DND-41 (cell line): ENCODE data around the gene SCAF1.

Source experiments
- EZH2 ChIP-seq: IDR thresholded peaks from 3 replicates; pipeline ENCODE4 v1.6.1; 2012; ENCODE audit warnings: borderline replicate concordance, low read depth, mild to moderate bottlenecking, moderate library complexity, low read length, inconsistent platforms; ENCODE audit not compliant: severe bottlenecking
- TF ChIP-seq, protein P1 (sequence below): IDR thresholded peaks from 2 replicates; pipeline ENCODE4 v1.5.1; 2012; ENCODE audit warnings: borderline replicate concordance, low read length, moderate library complexity, mild to moderate bottlenecking; ENCODE audit not compliant: poor library complexity, severe bottlenecking; ENCODE audit errors: extremely low read depth

DNA sequence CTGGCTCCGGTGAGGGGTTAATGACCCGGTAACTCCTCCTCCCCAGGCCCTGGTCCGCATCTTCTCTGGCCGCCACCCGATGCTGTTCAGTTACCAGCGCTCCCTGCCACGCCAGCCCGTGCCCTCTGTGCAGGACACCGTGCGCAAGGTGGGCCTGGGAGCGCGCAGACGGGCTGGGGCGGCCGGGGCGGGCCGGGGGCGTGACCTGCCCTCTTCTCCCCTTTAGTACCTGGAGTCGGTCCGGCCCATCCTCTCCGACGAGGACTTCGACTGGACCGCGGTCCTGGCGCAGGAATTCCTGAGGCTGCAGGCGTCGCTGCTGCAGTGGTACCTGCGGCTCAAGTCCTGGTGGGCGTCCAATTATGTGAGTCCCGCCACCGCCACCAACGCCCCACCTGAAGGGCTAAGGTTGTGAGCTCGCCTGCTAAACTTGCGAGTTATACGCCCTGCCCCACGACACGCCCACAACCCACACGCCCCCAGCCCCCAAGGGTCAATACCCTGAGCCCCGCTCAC, 59.3 kb downstream of the SCAF1 start:
- TF ChIP-seq, protein P1, sequence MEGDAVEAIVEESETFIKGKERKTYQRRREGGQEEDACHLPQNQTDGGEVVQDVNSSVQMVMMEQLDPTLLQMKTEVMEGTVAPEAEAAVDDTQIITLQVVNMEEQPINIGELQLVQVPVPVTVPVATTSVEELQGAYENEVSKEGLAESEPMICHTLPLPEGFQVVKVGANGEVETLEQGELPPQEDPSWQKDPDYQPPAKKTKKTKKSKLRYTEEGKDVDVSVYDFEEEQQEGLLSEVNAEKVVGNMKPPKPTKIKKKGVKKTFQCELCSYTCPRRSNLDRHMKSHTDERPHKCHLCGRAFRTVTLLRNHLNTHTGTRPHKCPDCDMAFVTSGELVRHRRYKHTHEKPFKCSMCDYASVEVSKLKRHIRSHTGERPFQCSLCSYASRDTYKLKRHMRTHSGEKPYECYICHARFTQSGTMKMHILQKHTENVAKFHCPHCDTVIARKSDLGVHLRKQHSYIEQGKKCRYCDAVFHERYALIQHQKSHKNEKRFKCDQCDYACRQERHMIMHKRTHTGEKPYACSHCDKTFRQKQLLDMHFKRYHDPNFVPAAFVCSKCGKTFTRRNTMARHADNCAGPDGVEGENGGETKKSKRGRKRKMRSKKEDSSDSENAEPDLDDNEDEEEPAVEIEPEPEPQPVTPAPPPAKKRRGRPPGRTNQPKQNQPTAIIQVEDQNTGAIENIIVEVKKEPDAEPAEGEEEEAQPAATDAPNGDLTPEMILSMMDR = no peak
- TF ChIP-seq EZH2 = no peak
